Activated CD4-positive, alpha-beta T cell treated with anti-CD3 and anti-CD28 coated beads, Interleukin-2, amount 50 U/mL, for 1 hour (primary cell): ENCODE measurements around the gene PDCD1LG2.

Experiments used
- DNase-seq: peaks from one replicate; pipeline ENCODE4 v3.0.0-alpha.2; 2020

The PDCD1LG2 gene

DNA sequence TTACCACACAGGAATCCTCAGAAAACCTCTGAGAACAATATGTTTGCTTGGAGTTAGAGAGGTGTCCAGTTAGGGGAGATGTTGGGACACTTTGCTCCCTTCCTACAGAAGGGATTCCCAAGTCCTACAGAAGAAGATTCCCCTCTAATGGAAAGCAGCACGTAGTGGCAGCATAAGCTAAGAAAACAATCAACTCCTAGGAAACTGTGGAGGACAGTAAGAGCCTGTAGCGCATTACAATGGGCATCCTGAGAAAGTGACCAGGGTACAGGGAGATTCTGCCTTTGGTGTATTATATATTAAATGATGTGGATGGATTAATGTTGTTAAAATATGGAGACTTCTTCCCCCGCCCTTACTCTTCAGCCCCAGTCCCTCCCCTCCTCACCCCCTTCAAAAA lies 104.7 kb downstream of the PDCD1LG2 start:
- DNase-seq, result no peak

DNA sequence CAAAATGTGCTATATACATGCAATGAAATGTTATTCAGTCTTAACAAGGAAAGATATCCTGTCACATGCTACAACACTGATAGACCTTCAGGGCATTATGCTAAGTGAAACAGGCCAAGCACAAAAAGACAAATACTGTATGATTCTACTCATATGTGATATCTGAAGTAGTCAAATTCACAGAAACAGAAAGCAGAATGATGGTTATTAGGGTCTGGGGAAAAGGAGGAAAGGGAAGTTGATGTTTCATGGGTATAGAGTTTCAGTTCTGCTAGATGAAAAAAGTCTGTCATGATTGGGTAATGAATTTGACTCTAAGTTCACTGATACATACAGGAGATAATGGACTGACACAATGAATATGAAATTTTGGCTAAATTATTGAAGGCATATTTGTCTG lies 107.4 kb downstream of the PDCD1LG2 start:
- DNase-seq, result no peak

- no peak for DNase-seq
Observed at GRCh38 chr9:5620494-5620893, 110.2 kb downstream of the PDCD1LG2 start.
